H9 (cell line): Measurements from ENCODE around the gene KRTAP5-7. TPM values are rescaled to one million over a fixed set of nuclear protein-coding genes. Genes with fewer than 3 reads are reported as not detected.

Source experiments
- DNase-seq: peaks from one replicate; pipeline ENCODE4 v3.0.0-alpha.2; 2017
- H2AFZ ChIP-seq: one replicate; pipeline ENCODE4 v1.6.1; 2013; ENCODE audit warnings: mild to moderate bottlenecking, low read length, control low read depth, moderate library complexity
- H2AK5ac ChIP-seq: 2 replicates; pipeline ENCODE4 v1.6.1; 2013; ENCODE audit warnings: low read length, control low read depth, mixed read lengths; ENCODE audit not compliant: insufficient read length
- H2BK120ac ChIP-seq: one replicate; pipeline ENCODE4 v1.6.1; 2013; ENCODE audit warnings: low read depth, mild to moderate bottlenecking, low read length, control low read depth, inconsistent platforms; ENCODE audit not compliant: poor library complexity, severe bottlenecking
- H2BK12ac ChIP-seq: 2 replicates; pipeline ENCODE4 v1.6.1; 2013; ENCODE audit warnings: low read length, control low read depth, mixed read lengths, low read depth; ENCODE audit not compliant: insufficient read length
- H2BK15ac ChIP-seq: 2 replicates; pipeline ENCODE4 v1.6.1; 2013; ENCODE audit warnings: low read depth, low read length, control low read depth
- H2BK20ac ChIP-seq: one replicate; pipeline ENCODE4 v1.6.1; 2013; ENCODE audit warnings: low read depth, mild to moderate bottlenecking, low read length, control low read depth, inconsistent platforms; ENCODE audit not compliant: poor library complexity, severe bottlenecking
- H2BK5ac ChIP-seq: 2 replicates; pipeline ENCODE4 v1.6.1; 2013; ENCODE audit warnings: low read length, control low read depth, mixed read lengths; ENCODE audit not compliant: insufficient read length
- H3K14ac ChIP-seq: 2 replicates; pipeline ENCODE4 v1.6.1; 2013; ENCODE audit warnings: low read length, control low read depth; ENCODE audit not compliant: insufficient read depth
- H3K18ac ChIP-seq: 2 replicates; pipeline ENCODE4 v1.6.1; 2013; ENCODE audit warnings: low read depth, mild to moderate bottlenecking, mixed read lengths, low read length, control low read depth; ENCODE audit not compliant: insufficient read length
- H3K23ac ChIP-seq: 2 replicates; pipeline ENCODE4 v1.6.1; 2013; ENCODE audit warnings: low read length, control low read depth, mixed read lengths, low read depth; ENCODE audit not compliant: insufficient read length
- H3K23me2 ChIP-seq: 2 replicates; pipeline ENCODE4 v1.6.1; 2013; ENCODE audit warnings: low read depth, mild to moderate bottlenecking, mixed read lengths, low read length, control low read depth; ENCODE audit not compliant: insufficient read length, poor library complexity, severe bottlenecking
- H3K27ac ChIP-seq: 2 replicates; pipeline ENCODE4 v1.5.1; 2013; ENCODE audit warnings: low read length, control low read depth, mixed read lengths, low read depth; ENCODE audit not compliant: insufficient read length
- H3K27me3 ChIP-seq: 2 replicates; pipeline ENCODE4 v1.6.1; 2013; ENCODE audit warnings: low read length, control low read depth, inconsistent platforms; ENCODE audit not compliant: insufficient read depth
- H3K4ac ChIP-seq: 2 replicates; pipeline ENCODE4 v1.6.1; 2013; ENCODE audit warnings: low read depth, mild to moderate bottlenecking, control low read depth, inconsistent platforms, low read length, moderate library complexity
- H3K4me1 ChIP-seq: 2 replicates; pipeline ENCODE4 v1.6.1; 2013; ENCODE audit warnings: low read length, control low read depth, inconsistent platforms; ENCODE audit not compliant: insufficient read depth
- H3K4me2 ChIP-seq: 2 replicates; pipeline ENCODE4 v1.6.1; 2013; ENCODE audit warnings: low read length, control low read depth, mixed read lengths; ENCODE audit not compliant: insufficient read length, insufficient read depth
- H3K56ac ChIP-seq: 2 replicates; pipeline ENCODE4 v1.6.1; 2013; ENCODE audit warnings: low read depth, mild to moderate bottlenecking, mixed read lengths, low read length, control low read depth; ENCODE audit not compliant: insufficient read length
- H3K79me1 ChIP-seq: 2 replicates; pipeline ENCODE4 v1.6.1; 2013; ENCODE audit warnings: low read depth, mild to moderate bottlenecking, moderate library complexity, low read length, control low read depth, inconsistent platforms; ENCODE audit not compliant: insufficient read depth, poor library complexity, severe bottlenecking
- H3K79me2 ChIP-seq: 2 replicates; pipeline ENCODE4 v1.6.1; 2013; ENCODE audit warnings: low read length, control low read depth, inconsistent platforms; ENCODE audit not compliant: insufficient read depth
- H3K9ac ChIP-seq: 2 replicates; pipeline ENCODE4 v1.6.1; 2013; ENCODE audit warnings: low read length, control low read depth, mixed read lengths; ENCODE audit not compliant: insufficient read length; ENCODE audit errors: extremely low read depth
- H3K9me3 ChIP-seq: one replicate; pipeline ENCODE4 v1.6.1; 2013; ENCODE audit warnings: low read depth, low read length, inconsistent platforms; ENCODE audit not compliant: control insufficient read depth
- H3T11ph ChIP-seq: one replicate; pipeline ENCODE4 v1.6.1; 2013; ENCODE audit warnings: mild to moderate bottlenecking, low read length, control low read depth, inconsistent platforms
- H4K20me1 ChIP-seq: one replicate; pipeline ENCODE4 v1.6.1; 2013; ENCODE audit not compliant: control insufficient read depth, insufficient read length, insufficient read depth
- H4K5ac ChIP-seq: 2 replicates; pipeline ENCODE4 v1.6.1; 2013; ENCODE audit warnings: low read depth, mild to moderate bottlenecking, mixed read lengths, low read length, control low read depth; ENCODE audit not compliant: insufficient read length
- H4K8ac ChIP-seq: replicated peaks from 2 replicates; pipeline ENCODE4 v1.6.1; 2013; ENCODE audit warnings: low read length, control low read depth, mixed read lengths, low read depth; ENCODE audit not compliant: insufficient read length
- H4K91ac ChIP-seq: 2 replicates; pipeline ENCODE4 v1.6.1; 2013; ENCODE audit warnings: low read depth, mild to moderate bottlenecking, moderate library complexity, mixed read lengths, low read length, control low read depth; ENCODE audit not compliant: insufficient read length
- H3K27ac Mint-ChIP-seq, 3 experiments: 2 replicates in 2 of 3; 3 replicates in 1 of 3; pipeline ENCODE4 v1.8.0; 2020 to 2021; ENCODE audit warnings: mixed read lengths in 3 of 3, mild to moderate bottlenecking in 1 of 3, moderate library complexity in 1 of 3
- H3K27me3 Mint-ChIP-seq: 2 replicates; pipeline ENCODE4 v1.8.0; 2021; ENCODE audit warnings: low read depth, mild to moderate bottlenecking, moderate library complexity, mixed read lengths
- H3K36me3 Mint-ChIP-seq, 3 experiments: 2 replicates in 2 of 3; 3 replicates in 1 of 3; pipeline ENCODE4 v1.8.0; 2020 to 2021; ENCODE audit warnings: low read depth in 3 of 3, mixed read lengths in 3 of 3; ENCODE audit not compliant: insufficient read depth in 1 of 3
- H3K4me1 Mint-ChIP-seq, 2 experiments: 2 replicates each; pipeline ENCODE4 v1.8.0; 2020; ENCODE audit warnings: mixed read lengths in 2 of 2
- H3K4me3 Mint-ChIP-seq, 2 experiments: 2 replicates in 1 of 2; 3 replicates in 1 of 2; pipeline ENCODE4 v1.8.0; 2020 to 2021; ENCODE audit warnings: mild to moderate bottlenecking in 2 of 2, mixed read lengths in 2 of 2, moderate library complexity in 1 of 2
- H3K9me3 Mint-ChIP-seq, 2 experiments: 2 replicates in 1 of 2; 3 replicates in 1 of 2; pipeline ENCODE4 v1.8.0; 2020; ENCODE audit warnings: mild to moderate bottlenecking in 2 of 2, mixed read lengths in 2 of 2, moderate library complexity in 1 of 2
- CTCF ChIP-seq: fragments of 200-600 bp; sonication (generic); conservative IDR thresholded peaks from 3 replicates; pipeline ENCODE4 v1.8.0; 2021; ENCODE audit warnings: antibody characterized with exemption, mild to moderate bottlenecking
- WGBS: extraction: QIAGEN DNeasy Blood & Tissue Kit; methylation state at CpG from one replicate; pipeline ENCODE4 v1.1.7; 2013; ENCODE audit warnings: missing lambda C conversion rate, low lambda C conversion rate, mixed read lengths; ENCODE audit not compliant: insufficient read length; ENCODE audit errors: extremely low coverage; 5-methylcytosine and 5-hydroxymethylcytosine counted together
- total RNA-seq: library from RNA; stranded (reverse); gene quantifications from 2 replicates; pipeline ENCODE4 v1.2.1, GENCODE V29; 2021

The KRTAP5-7 gene
- total RNA-seq, 1 experiment from 2014 or later: not detected

DNA sequence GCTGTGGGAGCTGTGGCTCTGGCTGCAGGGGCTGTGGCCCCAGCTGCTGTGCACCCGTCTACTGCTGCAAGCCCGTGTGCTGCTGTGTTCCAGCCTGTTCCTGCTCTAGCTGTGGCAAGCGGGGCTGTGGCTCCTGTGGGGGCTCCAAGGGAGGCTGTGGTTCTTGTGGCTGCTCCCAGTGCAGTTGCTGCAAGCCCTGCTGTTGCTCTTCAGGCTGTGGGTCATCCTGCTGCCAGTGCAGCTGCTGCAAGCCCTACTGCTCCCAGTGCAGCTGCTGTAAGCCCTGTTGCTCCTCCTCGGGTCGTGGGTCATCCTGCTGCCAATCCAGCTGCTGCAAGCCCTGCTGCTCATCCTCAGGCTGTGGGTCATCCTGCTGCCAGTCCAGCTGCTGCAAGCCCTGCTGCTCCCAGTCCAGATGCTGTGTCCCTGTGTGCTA is 21.7 kb downstream of the KRTAP5-7 start:
- Mint-ChIP-seq H3K27me3 (peaks cover 44% of the 10 kb centered on the region), H3K9me3 (peaks cover 8 to 10% of the 10 kb centered on the region in 2 experiments; a peak in 4 of 5 replicates), H3K36me3 (peaks cover 0 to 13% (median 6%) of the 10 kb centered on the region in 3 experiments; a peak in 6 of 7 replicates), H3K4me1 (peaks cover 24 to 27% of the 10 kb centered on the region in 2 experiments), H3K27ac (no peak overlapping the region), H3K4me3 (no peak overlapping the region)
- no peaks in the 10 kb centered on the region for H3K79me2 ChIP-seq
- no CpG with 5 or more reads among the region's 5 CpGs for WGBS
- H4K91ac ChIP-seq: no peak overlapping the region
- no peaks in the 10 kb centered on the region for H3K4me1 ChIP-seq
- H2BK20ac ChIP-seq: no peak overlapping the region
- no peak overlapping the region for H4K8ac ChIP-seq
- H3K14ac ChIP-seq: no peak overlapping the region
- no peak overlapping the region for H2BK12ac ChIP-seq
- no peaks in the 10 kb centered on the region for H3K27me3 ChIP-seq
- H2AFZ ChIP-seq: no peak overlapping the region
- no peak overlapping the region for H2BK5ac ChIP-seq
- H3K27ac ChIP-seq: no peak overlapping the region
- H3K4me2 ChIP-seq: no peak overlapping the region
- H4K20me1 ChIP-seq: no peaks in the 10 kb centered on the region
- no peak for DNase-seq
- no peak overlapping the region for H3K9ac ChIP-seq
- H3T11ph ChIP-seq: no peak overlapping the region
- H2BK15ac ChIP-seq: no peak overlapping the region
- TF ChIP-seq CTCF: no peak
- no peak overlapping the region for H4K5ac ChIP-seq
- no peak overlapping the region for H3K56ac ChIP-seq
- no peak overlapping the region for H3K18ac ChIP-seq
- H2AK5ac ChIP-seq: no peak overlapping the region
- no peak overlapping the region for H2BK120ac ChIP-seq
- no peaks in the 10 kb centered on the region for H3K79me1 ChIP-seq
- H3K4ac ChIP-seq: no peak overlapping the region
- H3K9me3 ChIP-seq: no peaks in the 10 kb centered on the region
- no peaks in the 10 kb centered on the region for H3K23me2 ChIP-seq
- H3K23ac ChIP-seq: no peak overlapping the region
